Erythroblast (primary cell): ENCODE results near the gene GNAQ.
"Not testable (repeated sequence)": the region's sequence is repeated elsewhere in the genome, so short reads cannot be mapped to it uniquely, and the experiment has no call there.

Experiments used
- GATA1 ChIP-seq: IDR thresholded peaks from 2 replicates; pipeline ENCODE4 v1.6.1; 2011; ENCODE audit warnings: low read depth, mild to moderate bottlenecking, control low read depth, low read length, moderate library complexity
- POLR2A ChIP-seq: IDR thresholded peaks from 2 replicates; pipeline ENCODE4 v1.6.1; 2011; ENCODE audit warnings: mild to moderate bottlenecking, low read length

DNA sequence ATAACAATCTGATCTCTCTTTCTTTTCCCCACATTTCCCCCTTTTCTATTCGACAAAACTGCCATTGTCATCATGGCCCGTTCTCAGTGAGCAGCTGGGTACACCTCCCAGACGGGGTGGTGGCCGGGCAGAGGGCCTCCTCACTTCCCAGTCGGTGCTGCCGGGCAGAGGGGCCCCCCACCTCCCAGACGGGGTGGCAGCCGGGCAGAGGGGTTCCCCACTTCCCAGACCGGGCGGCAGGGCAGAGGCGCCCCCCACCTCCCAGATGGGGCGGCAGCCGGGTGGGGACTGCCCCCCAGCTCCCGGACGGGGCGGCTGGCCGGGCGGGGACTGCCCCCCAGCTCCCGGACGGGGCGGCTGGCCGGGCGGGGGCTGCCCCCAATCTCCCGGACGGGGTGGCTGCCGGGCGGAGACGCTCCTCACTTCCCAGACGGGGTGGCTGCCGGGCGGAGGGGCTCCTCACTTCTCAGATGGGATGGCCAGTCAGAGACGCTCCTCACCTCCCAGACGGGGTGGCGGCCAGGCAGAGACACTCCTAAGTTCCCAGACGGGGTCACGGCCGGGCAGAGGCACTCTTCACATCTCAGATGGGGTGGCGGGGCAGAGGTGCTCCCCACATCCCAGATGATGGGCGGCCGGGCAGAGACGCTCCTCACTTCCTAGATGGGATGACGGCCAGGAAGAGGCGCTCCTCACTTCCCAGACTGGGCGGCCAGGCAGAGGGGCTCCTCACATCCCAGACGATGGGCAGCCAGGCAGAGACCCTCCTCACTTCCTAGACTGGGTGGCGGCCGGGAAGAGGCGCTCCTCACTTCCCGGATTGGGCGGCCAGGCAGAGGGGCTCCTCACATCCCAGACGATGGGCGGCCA, 328.9 kb downstream of the GNAQ start:
- not testable (repeated sequence) for TF ChIP-seq POLR2A, GATA1
